Tongue (tissue), 2 donors: ENCODE measurements around the gene NOL4L. TPM values are rescaled to one million over a fixed set of nuclear protein-coding genes. Genes with fewer than 3 reads are reported as not detected.

Experiments
- DNase-seq: peaks from one replicate; pipeline ENCODE4 v3.0.0-alpha.2; 2015
- total RNA-seq: library from RNA; depleted of rRNA; stranded (reverse); fragments of >200 nt; gene quantifications from one replicate; pipeline ENCODE4 v1.2.3, GENCODE V29; 2014

Gene NOL4L
- total RNA-seq, 1 donor from 2014 or later: 5.9 TPM

DNA sequence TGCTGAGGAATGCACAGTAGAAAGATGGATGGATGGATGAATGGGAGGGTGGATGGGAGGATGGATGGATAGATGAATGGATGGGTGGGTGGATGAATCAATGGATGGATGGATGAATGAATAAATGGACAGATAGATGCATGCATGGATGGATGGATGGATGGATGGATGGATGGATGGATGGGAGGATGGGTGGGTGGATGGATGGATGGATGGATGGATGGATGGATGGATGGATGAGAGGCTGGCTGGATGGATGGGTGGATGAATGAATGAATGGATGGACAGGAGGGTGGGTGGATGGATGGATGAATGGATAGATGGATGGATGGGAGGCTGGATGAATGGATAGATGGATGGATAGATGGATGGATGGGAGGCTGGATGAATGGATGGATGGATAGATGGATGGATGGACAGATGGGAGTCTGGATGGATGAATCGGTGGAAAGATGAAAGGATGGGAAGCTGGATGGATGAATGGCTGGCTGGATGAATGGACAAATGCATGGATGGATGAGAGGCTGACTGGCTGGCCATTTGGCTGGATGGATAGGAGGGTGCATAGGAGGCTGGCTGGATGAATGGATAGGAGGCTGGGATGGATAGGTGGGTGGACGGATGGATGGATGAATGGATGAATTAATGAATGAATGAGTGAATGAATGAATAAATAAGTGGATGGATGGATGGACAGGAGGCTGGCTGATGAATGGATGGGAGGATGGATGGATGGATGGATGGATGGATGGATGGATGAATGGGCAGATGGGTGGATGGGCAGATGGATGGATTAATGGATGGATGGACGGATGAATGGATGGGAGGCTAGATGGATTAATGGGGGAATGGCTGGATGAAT, 28.3 kb upstream of the NOL4L start:
- no peak for DNase-seq

DNA sequence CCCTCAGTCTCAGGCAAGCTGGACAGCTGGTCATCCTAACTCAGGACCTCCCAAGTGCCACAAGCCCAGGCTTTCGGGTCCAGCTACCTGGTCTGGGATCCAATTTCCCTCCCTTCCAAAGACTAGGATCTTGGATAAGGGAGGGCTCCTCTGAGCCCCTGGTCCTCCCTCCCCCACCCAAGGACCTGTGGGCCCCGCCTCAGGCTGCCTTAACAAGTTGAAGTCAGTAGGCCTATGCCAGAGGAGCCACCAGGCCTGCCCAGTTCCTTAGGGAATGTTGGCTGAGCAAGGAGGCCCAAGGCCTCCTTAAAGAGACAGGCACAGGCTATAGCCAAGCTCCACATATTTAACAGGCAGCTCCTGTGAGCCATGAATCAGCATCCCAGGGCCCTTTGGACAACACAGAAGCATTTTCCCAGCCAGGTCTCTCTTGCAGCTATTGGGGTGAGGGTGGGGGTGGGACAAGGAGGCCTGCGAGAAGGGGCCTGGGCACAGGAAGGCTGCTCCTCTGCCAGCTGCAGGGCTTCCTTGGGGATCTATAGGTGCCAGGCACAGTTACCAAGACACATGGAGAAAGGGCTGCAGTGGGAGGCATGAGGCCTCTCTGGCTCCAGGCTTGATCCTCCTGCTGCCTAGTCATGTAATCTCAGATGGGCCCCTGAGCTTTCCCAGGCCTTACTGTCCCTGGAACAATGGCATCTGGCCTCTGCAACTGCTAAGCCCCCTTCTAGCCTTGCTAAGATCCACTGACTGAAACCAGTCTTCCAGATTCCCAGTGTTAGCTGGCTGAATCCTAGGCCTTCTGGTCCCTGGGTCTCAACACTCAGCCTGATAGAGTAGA, 27.4 kb upstream of the NOL4L start:
- no peak for DNase-seq

DNA sequence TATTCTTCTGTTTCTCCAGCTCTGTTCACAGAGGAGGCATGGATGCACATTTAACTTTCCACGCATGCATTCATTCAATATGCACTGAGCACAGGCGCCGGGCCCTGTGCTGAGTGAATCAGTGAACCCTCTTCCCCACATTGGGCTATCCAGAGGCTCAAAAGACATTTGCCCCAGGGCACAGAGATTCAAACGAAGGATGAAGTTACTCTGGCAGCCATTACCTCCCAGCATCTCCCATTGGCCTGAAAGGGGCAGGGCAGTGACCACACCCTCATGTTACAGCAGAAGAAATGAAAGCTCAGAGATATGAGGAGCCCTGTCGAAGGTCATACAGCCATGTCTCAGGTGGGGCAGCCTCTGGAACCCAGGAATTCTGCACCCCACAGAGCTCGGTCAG, 26.7 kb upstream of the NOL4L start:
- DNase-seq: no peak

DNA sequence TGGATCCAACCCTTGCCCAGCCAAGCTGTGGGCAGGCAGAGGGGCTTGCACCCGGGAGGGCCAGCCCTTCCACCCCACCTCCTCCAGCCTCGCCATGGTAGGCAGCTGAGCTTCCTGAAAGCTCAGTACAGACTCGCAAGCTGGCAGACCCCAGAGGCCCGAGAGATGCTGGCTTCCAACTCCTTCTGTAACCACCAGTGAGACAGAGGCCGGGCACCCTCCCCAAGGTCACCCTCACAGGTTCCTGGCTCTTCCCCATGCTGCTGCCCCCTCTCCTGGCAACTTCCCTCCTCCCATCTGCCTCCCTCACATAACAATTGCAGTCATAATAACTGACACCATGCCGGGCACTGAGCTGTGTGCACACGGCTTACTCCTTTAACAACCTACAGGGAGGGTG, 26.2 kb upstream of the NOL4L start:
- DNase-seq: no peak

DNA sequence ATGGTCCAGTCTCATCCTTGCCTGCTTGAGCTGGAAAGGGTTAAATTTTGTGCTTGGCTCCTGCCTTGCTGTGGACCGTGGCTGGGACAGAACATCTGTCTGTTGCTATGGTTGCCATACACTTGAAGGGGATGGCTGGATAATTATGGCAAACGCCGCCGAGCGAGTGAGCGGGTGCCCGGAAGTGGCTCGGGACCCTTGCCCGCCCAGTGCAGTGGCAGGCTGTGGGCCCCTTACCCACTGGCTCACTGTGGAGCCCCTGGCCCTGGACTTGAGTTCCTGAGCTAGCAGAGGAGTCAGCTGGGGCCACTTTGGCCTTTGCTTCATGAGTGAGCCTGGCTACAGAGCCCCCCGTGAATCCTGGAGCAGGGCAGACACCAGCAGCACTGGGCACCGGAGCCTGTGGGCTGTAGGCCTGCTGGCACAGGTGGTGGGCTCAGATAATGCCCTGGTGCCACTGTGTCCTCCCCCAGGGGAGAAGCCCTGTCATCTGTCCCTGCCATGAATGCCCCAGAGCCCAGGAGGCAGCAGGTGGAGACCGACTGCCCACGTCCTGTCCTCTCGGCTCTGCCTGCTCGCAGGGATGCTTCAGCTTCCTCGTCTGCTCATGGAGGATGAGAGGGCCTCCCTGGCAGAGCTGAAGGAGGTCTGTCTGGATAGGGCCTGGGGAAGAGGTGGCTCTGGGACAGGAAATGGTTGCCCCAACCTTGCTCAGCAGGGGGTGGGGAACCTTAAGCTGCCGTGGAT, 25.5 kb upstream of the NOL4L start:
- DNase-seq: peak; percentile 70

DNA sequence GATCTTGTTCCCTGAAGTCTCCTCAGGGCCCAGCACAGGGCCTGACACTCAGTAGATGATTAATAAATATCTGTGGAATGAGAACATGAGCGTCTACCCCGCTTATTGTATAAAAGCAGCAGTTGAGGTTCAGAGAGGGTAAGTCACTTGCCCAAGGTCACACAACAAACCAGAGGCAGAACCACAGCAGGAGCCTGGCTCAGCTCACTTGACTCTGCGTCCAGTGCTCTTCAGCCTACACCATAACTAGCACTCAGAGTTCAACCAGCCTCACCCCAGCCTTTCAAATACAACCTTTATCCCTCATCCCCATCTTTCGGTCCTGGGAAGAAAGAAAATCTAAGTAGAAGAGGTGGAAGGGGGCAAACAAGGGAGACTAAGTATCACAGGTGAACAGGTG, 24.9 kb upstream of the NOL4L start:
- no peak for DNase-seq

DNA sequence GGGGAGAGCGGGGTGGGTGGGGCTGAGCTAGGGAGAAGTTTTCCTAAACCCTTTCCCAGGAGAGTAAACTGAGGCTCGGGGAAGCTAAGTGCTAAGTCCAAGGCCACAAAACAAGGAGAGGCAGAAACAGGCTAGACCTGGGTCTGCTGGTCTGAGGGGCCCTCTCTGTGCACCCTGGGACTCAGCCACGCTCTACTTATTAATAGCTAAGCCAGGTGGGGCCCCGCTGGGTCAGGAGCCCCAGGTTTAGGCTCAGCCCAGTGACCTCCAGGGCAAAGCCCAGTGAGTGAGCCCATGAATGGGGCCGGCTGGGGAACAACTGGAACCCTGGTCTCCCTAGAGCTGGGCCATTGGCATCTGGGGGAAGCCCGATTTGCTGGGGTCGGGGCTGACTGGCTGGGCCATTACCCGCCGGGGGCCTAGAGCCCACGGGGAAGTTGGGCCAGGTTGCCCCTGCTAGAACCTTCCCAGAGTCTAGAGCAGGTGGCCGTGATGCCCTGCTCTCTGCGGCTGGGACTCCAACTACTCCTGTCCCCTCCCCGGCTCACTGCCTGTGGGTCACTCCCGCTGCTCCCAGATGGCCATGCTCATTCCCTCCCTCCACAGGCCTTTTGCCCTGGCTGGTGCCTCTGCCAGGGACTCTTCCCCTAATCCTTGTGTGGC, 24.1 kb upstream of the NOL4L start:
- no peak for DNase-seq

DNA sequence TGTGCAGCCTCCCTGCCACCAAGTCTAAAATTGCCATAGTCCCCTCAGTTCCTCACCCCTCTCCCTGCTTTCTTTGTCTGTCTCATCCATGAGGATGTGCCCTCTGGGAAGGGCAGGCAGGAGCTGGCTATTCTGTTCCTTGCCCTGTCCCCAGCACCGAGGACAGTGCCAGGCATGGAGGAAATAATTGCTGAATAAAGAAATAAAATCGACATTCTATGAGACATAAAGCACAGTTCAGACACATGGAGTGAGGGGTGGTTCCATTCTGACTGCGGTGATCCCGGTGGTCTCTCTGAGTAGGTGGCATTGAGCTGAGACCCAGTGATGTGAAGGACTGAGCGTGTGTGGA, 23.5 kb upstream of the NOL4L start:
- DNase-seq: no peak

DNA sequence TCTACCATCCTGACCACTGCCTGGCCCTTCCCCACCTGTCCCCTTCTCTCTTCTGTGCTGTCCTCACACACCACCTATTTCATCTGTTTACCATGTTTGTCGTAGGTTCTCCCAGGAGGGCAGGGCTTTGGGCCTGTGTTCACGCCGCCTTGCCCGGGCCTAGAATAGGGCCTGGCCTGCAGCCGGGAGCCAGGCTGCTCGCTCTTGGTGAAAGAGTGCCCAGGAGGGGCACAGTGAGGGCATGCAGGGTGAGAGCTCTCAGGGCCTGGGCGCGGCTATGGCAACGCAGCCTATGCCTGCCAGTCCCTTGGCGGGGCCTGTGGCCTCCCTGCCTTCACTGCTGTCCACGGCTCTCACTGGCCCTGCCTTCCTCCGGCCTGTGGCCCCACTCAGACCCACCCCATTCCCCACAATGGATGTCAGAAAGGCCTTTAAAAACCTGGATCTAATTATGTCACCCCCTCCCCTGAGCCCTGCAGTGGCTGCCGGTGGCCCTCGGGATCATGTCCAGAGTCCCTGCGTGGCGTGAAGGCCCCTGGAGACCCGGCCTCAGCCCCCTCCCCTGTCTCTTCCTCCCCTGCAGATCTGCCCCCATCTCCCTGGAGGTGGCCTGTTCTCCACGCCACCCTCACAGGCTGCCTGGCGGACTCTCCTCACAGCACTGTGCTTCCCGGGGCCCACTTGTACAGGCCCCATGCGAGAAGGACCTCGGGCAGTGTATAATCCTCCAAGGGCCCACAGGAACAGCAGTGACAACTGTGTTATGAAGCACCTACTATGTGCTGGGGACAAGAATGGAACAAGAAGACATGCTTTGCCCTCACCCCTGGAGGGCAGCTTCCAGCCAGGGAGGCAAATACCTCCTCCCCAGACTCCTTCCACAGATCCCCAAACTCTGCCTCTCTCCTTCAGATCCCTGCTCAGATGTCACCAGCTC, 22.9 kb upstream of the NOL4L start:
- DNase-seq: no peak

DNA sequence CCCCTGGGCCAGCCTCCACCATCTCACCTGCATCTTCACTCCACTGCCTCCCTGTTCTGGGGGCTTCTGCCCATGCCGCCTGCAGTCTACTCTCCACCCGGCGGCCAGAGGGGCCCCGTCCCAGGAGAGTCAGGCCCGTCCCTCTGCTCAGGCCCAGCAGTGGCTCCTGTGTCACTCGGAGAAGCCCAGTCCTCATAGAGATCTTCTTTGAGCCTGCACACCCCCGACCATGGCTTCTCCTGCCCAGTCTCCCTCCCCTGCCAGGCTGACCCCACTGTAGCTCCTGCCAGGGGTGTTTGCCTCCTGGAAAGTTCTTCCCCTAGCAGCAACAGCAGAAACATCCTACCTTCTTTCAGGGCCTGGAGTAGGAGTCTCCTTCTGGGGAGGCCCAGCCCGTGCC, 22.2 kb upstream of the NOL4L start:
- no peak for DNase-seq

DNA sequence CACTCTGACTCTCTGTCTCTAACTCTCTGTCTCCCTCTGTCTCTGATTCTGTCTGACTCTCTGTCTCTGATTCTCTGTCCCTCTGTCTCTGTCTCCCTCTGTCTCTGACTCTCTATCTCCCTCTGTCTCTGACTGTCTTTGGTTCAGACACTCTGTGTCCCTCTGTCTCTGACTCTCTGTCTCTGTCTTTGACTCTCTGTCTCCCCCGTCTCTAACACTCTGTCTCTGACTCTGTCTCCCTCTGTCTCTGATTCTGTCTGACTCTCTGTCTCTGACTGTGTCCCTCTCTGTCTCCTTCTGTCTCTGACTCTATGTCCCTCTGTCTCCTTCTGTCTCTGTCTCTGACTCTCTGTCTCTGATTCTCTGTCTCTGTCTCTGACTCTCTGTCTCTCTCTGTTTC, 21.7 kb upstream of the NOL4L start:
- DNase-seq: no peak

DNA sequence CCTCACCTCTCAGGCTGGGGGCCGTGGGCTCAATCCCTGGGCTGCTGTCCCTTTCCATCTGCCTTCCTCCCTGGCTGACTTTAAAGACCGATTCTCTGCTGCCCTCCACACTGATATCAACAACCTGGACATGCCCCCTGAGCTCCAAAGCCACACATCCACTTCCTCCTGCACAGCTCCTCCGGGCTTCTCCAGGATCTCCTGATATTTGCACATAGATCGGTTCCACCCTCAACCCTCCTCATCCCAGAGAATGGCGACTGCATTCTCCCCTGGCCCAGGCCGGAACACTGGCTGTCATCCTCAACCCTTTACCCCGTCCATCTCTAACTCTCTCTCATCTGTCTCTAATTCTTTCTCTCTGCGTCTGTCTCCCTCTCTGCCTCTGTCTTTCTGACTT, 21.0 kb upstream of the NOL4L start:
- no peak for DNase-seq

DNA sequence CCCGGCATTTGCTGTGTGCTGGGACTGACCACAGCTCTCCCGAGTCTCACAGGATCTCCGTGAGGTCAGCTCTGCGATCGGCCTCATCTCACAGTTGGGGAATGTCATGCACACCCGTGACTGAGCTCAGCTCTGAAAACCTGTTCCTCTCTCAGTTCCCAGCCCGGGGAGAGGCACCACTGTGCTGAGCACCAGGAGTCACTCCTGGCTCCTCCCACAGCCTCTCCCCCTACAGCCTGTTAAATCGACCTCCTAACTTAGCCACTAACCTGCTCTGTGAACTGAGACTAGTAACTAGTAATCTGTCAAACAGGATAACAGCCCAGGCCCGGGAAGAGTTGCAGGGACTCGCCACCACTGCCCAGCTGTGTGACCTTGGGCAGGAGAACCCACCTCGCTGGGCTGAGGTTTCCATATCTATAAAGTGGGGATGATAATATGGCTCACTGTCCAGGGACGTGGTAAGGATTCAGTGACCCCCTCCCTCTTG, 20.1 kb upstream of the NOL4L start:
- DNase-seq: no peak

DNA sequence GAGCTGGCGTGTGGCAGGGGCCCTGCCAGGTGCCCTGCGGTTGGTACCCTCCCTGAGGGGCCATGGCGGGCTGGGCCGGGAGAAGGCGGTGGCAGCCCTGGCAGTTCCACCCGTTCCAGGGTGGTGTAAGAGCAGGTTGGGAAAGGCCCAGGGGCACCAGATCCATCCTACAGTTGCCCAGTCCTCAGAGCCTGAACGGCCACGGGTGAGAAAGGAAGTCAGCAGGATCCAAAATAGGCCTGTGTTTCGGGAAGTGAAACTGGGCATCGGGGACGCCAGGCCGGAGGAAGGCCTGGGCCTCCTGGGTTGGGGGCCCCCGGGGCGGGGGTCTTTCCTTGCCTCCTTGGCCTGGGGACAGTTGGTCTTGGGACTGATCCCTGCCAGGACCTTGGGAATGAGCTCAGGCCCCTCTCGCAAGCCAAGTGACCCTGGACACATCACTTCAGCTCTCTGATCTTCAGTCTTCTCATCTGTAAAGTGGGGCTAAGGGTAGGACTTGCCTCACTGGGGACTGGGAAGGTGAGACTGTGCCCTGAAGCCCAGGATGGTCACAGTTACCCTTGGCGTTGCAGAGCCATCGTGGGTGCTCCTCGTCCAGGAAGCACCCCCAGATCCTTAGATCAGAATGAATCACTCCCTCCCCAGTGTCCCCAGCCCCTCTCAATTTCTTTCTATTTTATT, 18.1 kb upstream of the NOL4L start:
- no peak for DNase-seq

DNA sequence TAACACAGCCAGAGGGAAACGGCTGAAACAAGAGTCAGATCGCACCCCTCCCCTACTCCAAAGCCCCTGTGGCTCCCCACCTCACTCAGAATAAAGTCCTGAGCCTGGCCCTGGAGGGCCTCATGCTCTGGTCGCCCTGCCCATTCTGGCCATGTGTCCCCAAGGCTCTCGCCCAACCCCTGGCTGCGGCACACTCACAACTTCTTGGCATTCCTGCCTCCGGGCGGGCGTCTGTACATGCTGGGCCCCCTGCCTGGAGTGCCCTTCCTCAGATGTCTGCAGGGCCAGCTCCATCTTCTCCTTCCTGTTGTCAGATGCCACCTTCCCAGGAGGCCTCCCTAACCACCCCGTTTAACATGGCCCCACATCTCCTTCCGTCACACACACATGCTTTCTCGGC, 17.1 kb upstream of the NOL4L start:
- DNase-seq: no peak

DNA sequence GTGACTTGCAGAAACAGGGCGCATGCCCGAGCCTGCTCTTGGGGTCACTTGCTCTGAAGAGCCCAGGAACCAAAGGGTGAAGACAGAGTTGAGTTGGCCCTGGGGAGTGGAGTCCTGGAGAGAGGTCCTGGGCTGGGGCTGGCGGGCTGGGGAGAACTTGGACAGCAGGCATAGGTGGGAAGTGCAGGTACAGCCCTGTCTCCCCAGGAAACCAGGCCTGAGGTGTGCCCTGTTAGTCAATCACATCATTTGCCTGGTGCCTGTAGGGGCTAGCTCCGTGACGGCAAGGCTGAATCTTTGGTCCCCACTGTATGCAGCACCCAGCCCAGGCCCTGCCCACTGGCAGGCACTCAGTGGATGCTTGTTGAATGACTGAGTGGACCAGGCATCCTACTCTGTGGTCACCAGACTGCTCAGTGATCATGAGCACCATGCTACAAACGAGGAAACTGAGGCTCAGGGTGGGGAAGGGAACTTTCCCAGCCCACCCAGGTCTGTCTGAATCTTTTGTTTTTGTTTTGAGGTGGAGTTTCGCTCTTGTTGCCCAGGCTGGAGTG, 15.6 kb upstream of the NOL4L start:
- no peak for DNase-seq

DNA sequence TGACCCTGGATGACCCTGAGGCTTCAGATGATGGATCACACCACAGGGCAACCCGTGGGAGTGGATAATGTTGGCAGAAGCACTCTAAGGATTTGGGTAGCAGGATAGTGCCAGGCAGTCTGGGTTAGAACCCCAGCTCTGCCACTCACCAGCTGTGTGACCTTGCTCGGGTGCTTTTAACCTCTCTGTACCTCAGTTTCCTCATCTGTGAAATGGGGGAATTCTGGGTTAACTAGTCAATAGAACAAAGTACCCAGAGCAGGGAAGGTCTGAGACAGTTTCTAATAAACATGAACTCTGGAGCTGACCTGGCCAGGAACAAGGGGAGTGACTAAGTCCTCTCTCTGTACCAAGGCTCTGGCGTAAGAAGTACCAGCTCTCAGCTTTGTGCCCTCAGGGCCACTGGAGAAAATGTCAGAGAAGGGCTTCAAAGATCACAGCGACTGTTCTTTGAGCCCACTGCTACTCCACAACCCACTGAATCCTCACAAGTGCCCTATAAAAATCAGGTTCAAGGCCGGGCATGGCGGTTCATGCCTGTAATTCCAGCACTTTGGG, 14.7 kb upstream of the NOL4L start:
- no peak for DNase-seq

DNA sequence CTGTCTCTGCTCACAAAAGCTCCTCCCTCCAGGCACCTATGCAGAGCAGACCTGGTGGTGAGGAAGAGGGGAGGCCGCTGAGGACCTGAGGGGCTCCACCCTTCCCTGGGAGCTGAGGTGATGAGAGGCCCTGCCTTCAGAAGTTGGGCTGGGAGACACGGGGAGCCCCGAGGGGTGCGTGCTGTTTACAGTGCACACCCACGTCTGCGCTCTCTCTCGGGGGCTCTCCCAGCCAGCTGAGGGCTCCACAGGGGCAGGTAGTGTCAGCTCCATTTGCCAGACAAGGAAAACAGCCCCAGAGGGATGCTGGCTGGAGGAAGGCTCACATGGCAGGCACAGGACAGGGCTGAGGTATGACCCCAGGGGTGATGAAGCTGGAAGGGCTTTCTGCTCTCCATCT, 13.5 kb upstream of the NOL4L start:
- DNase-seq: no peak

DNA sequence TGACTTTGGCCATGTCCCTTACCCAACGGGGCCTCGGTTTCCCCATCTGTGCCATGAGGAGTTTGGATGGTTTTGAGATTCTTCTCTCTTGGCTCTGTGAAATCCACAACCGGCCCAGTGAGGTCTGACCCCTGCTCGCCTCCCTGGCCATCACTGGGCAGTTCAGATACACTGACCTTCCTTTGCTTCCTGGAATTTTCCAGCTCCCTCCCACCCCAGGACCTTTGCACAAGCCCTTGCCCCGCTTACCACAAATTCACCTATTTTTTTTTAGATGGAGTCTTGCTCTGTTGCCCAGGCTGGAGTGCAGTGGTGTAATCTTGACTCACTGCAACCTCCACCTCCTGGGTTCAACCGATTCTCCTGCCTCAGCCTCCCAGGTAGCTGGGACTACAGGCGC, 12.6 kb upstream of the NOL4L start:
- no peak for DNase-seq
